Activated CD8-positive, alpha-beta T cell treated with anti-CD3 and anti-CD28 coated beads, Interleukin-2, amount 10 ng/mL, durations not matched to agents 7 days and 5 days (primary cell): ENCODE measurements around the gene WSB1. TPM values are rescaled to one million over a fixed set of nuclear protein-coding genes. Genes with fewer than 3 reads are reported as not detected.

ENCODE experiments used
- ATAC-seq: fragments of 150-1000 bp; cut with Tn5 transposase; one replicate; pipeline ENCODE4 v1.10.0; 2021; ENCODE audit warnings: moderate library complexity
- CTCF ChIA-PET: fragments of 350-600 bp; sonication (Branson Sonifier 250); formaldehyde crosslinking; loops from one replicate; lab custom pipeline; 2021; ENCODE audit warnings: antibody characterized with exemption; lab: Charles Lee
- POLR2A ChIA-PET: fragments of 350-600 bp; sonication (Branson Sonifier 250); formaldehyde crosslinking; loops from one replicate; lab custom pipeline; 2021; ENCODE audit warnings: antibody characterized with exemption; lab: Charles Lee
- DNase-seq: peaks from one replicate; pipeline ENCODE4 v3.0.0-alpha.2; 2020
- H3K27ac Mint-ChIP-seq: one replicate; pipeline ENCODE4 v1.8.0; 2021; ENCODE audit warnings: mild to moderate bottlenecking, mixed read lengths
- H3K27me3 Mint-ChIP-seq: one replicate; pipeline ENCODE4 v1.8.0; 2021; ENCODE audit warnings: low read depth, mixed read lengths
- H3K36me3 Mint-ChIP-seq: one replicate; pipeline ENCODE4 v1.8.0; 2021; ENCODE audit warnings: low read depth, mixed read lengths
- H3K4me1 Mint-ChIP-seq: one replicate; pipeline ENCODE4 v1.8.0; 2021; ENCODE audit warnings: low read depth, mixed read lengths
- H3K4me3 Mint-ChIP-seq: one replicate; pipeline ENCODE4 v1.8.0; 2021; ENCODE audit warnings: mild to moderate bottlenecking, mixed read lengths
- H3K9me3 Mint-ChIP-seq: one replicate; pipeline ENCODE4 v1.8.0; 2022; ENCODE audit warnings: mixed read lengths; ENCODE audit not compliant: insufficient read depth
- total RNA-seq, 2 experiments: library from RNA; stranded (reverse); gene quantifications; one replicate each; pipeline ENCODE4 v1.2.3, GENCODE V29; 2021

WSB1 gene
- total RNA-seq, 2 experiments from 2014 or later = 118 to 121 TPM

DNA sequence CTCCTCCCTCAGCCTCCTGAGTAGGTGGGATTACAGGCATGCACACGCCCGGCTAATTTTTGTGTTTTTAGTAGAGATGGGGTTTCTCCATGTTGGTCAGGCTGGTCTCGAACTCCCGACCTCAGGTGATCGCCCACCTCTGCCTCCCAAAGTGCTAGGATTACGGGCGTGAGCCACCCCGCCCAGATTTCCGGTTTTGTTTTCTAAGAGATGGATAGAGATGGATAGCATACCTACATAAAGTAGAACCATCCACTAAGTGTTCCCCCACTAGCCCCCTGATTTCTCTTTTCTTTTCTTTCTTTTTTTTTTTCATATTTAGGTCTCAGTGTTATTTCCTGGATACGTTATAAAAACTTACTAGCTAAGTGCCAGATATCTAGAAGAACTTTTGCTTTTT, 2.0 kb downstream of the WSB1 start:
- H3K4me3 Mint-ChIP-seq = peak overlapping the region; percentile 97
- CTCF ChIA-PET = interaction anchor here (0.9 to 6.0 kb wide), 8 partner anchors 12 to 307 kb away, joined by 3 to 51 read pairs (median 4); no protein-coding TSS in a partner anchor
- H3K9me3 Mint-ChIP-seq = no peaks in the 10 kb centered on the region
- peaks cover 41% of the 10 kb centered on the region for H3K4me1 Mint-ChIP-seq
- ATAC-seq (no peak), DNase-seq (no peak)
- H3K27ac Mint-ChIP-seq = peak overlapping the region; percentile 100
- POLR2A ChIA-PET = interaction anchor here (0.9 to 2.8 kb wide), 5 partner anchors 11 to 284 kb away, joined by 4 to 37 read pairs (median 14); no protein-coding TSS in a partner anchor
- peaks cover 21% of the 10 kb centered on the region for H3K36me3 Mint-ChIP-seq
- no peaks in the 10 kb centered on the region for H3K27me3 Mint-ChIP-seq

DNA sequence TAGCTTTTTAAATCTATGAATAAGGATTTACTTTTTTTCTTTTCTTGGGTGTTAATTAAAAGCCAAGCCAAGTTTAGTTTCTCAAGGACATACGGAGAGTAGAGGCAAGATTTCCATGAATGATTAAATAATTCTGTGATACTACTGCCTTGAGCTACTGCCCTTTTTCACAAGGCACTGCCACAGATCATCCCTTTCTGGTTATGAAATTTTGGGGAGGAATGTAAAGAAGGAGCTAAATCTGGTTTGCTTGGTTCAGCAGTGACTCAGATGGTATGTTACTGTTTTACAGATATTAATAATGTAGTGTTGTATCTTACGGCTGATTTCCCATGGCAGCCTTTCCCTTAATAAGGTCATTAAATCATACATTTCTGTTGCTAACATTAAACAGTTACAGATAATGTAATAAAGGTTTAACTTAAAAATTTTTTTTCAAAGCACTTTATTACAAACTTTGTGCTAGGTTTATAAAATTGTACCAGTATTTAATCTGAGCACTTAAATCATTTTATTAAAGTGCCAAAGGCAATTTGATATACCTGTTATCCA, 2.6 kb downstream of the WSB1 start:
- ChIA-PET CTCF (interaction anchor here (0.9 to 6.0 kb wide), 7 partner anchors 12 to 306 kb away, joined by 3 to 51 read pairs (median 3); no protein-coding TSS in a partner anchor), POLR2A (interaction anchor here (0.9 kb wide), 1 partner anchor 50 kb away, joined by 4 read pairs; no protein-coding TSS in a partner anchor)
- Mint-ChIP-seq H3K4me1 (peaks cover 45% of the 10 kb centered on the region), H3K27ac (no peak overlapping the region), H3K4me3 (peak overlapping the region; percentile 97), H3K27me3 (no peaks in the 10 kb centered on the region), H3K36me3 (peaks cover 26% of the 10 kb centered on the region), H3K9me3 (no peaks in the 10 kb centered on the region)
- no peak for DNase-seq
- ATAC-seq = no peak

DNA sequence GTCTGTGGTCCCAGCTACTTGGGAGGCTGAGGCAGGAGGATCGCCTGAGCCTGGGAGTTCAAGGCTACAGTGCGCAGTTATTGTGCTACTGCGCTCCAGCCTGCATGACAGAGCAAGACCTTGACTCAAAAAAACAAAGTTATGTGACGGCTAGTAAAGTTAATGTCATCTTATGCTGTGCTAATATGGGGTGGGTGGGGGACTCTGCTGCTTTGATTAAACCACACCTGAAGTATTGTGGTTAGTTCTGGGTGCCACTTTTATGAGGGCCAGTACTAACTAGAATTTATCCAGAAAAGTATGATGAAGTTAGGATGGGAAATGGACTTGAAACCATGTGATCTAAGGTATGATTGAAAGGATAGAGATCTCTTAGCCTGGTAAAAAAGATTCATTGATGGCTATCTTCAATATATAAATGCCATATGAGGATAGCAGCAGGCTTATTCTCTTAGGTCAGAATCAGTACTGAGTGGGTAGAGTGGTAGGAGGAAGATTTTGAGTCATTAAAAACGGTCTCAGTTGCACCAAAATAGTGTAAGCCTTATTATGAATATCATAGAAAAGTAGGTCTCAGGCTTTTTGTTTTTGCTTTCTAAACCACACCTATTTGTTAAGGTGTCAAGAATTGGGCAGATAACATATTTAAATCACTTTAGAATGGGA, 5.6 kb downstream of the WSB1 start:
- H3K4me1 Mint-ChIP-seq = peaks cover 42% of the 10 kb centered on the region
- CTCF ChIA-PET = interaction anchor here (0.9 kb wide), 1 partner anchor 63 kb away, joined by 3 read pairs; no protein-coding TSS in a partner anchor
- POLR2A ChIA-PET = no interaction called here
- no peak overlapping the region for H3K4me3 Mint-ChIP-seq
- ATAC-seq (no peak), DNase-seq (no peak)
- H3K36me3 Mint-ChIP-seq = peaks cover 35% of the 10 kb centered on the region
- no peaks in the 10 kb centered on the region for H3K9me3 Mint-ChIP-seq
- H3K27me3 Mint-ChIP-seq = no peaks in the 10 kb centered on the region
- H3K27ac Mint-ChIP-seq = peak overlapping the region; percentile 28

DNA sequence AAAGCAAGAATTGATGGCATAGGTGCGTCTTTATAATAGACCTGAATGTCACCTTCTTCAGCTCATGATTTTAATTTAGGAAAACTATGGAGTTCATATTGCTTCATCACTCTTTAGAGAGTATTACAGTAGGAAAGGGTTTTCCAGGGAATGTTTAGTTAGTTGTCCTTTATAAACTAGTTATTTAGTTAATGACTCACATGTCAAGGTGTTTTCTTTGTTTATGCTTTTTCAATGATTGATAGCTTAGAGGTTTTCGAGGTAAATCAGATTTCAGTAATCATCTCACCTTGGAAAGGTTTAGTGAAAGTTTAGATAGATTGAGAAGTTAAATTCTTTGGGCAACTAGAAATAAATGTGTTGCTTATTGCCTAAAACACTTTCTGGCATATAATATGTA, 9.8 kb downstream of the WSB1 start:
- Mint-ChIP-seq H3K4me3 (no peak overlapping the region), H3K36me3 (peaks cover 44% of the 10 kb centered on the region), H3K27me3 (no peaks in the 10 kb centered on the region), H3K4me1 (peaks cover 22% of the 10 kb centered on the region), H3K27ac (no peak overlapping the region), H3K9me3 (no peaks in the 10 kb centered on the region)
- POLR2A ChIA-PET = interaction anchor here (2.7 kb wide), 1 partner anchor 9 kb away, joined by 15 read pairs; the partner anchor contains the start of gene WSB1
- DNase-seq = no peak
- CTCF ChIA-PET = interaction anchor here (1.0 to 1.7 kb wide), 5 partner anchors 9 to 66 kb away, joined by 3 to 6 read pairs (median 5); partner anchors contain the start of gene WSB1
- no peak for ATAC-seq

DNA sequence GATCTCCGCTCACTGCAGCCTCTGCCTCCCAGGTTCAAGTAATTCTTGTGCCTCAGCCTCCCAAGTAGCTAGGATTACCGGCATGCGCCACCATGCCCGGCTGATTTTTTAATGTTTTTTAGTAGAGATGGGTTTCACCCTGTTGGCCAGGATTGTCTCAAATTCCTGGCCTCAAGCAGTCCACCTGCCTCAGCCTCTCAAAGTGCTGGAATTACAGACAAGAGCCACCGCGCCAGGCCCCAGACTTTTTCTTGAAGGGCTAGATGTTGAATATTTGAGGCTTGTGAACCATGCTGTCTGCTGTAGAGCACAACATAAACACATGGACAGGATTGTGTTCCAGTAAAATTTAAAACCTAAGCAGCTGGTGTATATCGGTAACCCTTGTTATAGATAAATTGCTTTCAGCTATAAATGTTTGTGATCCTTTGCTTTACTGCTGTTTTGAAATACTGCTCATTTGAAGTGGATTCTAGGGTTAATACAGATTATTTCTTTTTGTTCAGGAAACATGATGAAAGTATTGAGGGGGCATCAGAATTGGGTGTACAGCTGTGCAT, 12.4 kb downstream of the WSB1 start:
- Mint-ChIP-seq H3K27me3 (no peaks in the 10 kb centered on the region), H3K4me3 (no peak overlapping the region), H3K4me1 (peaks cover 7% of the 10 kb centered on the region), H3K9me3 (no peaks in the 10 kb centered on the region), H3K36me3 (peaks cover 57% of the 10 kb centered on the region), H3K27ac (no peak overlapping the region)
- CTCF ChIA-PET = interaction anchor here (1.5 to 2.3 kb wide), 2 partner anchors 12 to 69 kb away, joined by 4 to 8 read pairs; partner anchors contain the start of gene WSB1
- no peak for DNase-seq
- ATAC-seq = no peak
- POLR2A ChIA-PET = no interaction called here

DNA sequence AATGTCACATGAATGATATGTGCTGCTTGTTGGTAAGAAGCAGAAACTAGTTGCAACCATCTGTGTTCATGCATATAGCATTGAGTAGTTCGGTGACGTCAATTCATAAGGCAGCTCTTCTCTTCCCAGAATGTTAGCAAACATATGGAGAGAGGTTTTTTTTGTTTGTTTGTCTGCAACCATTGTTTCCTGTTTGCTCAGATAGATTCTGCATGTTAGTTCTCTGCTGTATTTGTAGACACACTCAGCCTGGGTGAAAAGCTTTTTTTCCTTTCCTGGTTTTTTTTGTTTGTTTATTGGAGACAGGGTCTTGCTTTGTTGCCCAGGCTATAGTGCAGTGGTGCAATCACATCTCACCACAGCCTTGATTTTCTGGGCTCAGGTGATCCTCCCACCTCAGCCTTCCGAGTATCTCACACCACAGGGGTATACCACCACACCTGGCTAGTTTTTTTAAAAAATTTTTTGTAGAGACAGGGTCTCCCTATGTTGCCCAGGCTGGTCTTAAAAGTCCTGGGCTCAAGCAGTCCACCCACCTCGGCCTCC, 16.7 kb downstream of the WSB1 start:
- DNase-seq (no peak), ATAC-seq (no peak)
- H3K27me3 Mint-ChIP-seq = no peaks in the 10 kb centered on the region
- no peaks in the 10 kb centered on the region for H3K9me3 Mint-ChIP-seq
- H3K4me3 Mint-ChIP-seq = no peak overlapping the region
- H3K36me3 Mint-ChIP-seq = peaks cover 67% of the 10 kb centered on the region
- POLR2A ChIA-PET = interaction anchor here (1.0 kb wide), 1 partner anchor 17 kb away, joined by 4 read pairs; the partner anchor contains the start of gene WSB1
- no peaks in the 10 kb centered on the region for H3K4me1 Mint-ChIP-seq
- CTCF ChIA-PET = interaction anchor here (2.0 kb wide), 1 partner anchor 74 kb away, joined by 7 read pairs; no protein-coding TSS in a partner anchor
- H3K27ac Mint-ChIP-seq = no peak overlapping the region

DNA sequence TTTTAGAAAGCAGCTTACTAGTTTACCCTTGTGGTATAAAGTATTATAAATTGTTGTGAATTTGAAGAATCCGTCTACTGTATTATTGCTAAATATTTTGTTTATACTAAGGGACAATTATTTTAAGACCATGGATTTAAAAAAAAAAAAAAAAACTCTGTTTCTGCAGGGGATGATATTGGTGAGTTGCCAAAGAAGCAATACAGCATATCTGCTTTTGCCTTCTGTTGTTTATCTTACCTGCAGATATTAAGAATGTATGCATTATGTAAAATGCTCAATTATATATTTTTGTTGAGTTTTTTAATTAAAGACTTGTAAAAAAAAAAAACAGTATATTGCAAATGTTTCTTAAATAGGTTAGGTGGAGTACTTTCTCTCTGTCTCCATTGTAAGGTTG, 19.4 kb downstream of the WSB1 start:
- H3K4me1 Mint-ChIP-seq = no peaks in the 10 kb centered on the region
- H3K27me3 Mint-ChIP-seq = no peaks in the 10 kb centered on the region
- H3K36me3 Mint-ChIP-seq = peaks cover 69% of the 10 kb centered on the region
- ChIA-PET CTCF (interaction anchor here (1.6 to 1.9 kb wide), 3 partner anchors 10 to 77 kb away, joined by 3 to 5 read pairs (median 4); partner anchors contain the start of gene WSB1), POLR2A (interaction anchor here (1.7 kb wide), 1 partner anchor 19 kb away, joined by 5 read pairs; no protein-coding TSS in a partner anchor)
- no peaks in the 10 kb centered on the region for H3K9me3 Mint-ChIP-seq
- H3K27ac Mint-ChIP-seq = no peak overlapping the region
- no peak overlapping the region for H3K4me3 Mint-ChIP-seq
- DNase-seq = no peak
- ATAC-seq = no peak

DNA sequence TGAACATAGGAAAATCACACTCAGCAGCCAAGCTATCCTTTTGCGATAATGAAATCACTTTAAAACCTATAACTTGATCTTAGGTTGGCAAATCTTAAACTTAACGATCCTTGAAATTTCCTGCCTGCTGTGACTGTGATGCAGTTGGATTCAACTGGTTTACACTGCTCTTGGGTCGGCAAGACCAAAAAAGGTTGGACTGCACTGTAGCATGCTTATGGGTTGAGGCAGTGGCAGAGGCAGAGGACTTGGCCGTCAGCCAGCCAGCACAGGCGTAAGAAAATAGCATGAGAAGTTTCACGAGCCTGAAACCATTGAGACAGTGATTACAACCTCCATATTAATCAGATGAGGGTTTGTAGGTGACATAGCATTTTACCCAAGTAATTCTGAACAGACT, 21.4 kb downstream of the WSB1 start:
- no peaks in the 10 kb centered on the region for H3K4me1 Mint-ChIP-seq
- H3K9me3 Mint-ChIP-seq = no peaks in the 10 kb centered on the region
- no peaks in the 10 kb centered on the region for H3K27me3 Mint-ChIP-seq
- H3K36me3 Mint-ChIP-seq = peaks cover 71% of the 10 kb centered on the region
- CTCF ChIA-PET = interaction anchor here (1.8 kb wide), 1 partner anchor 18 kb away, joined by 6 read pairs; no protein-coding TSS in a partner anchor
- POLR2A ChIA-PET = interaction anchor here (0.7 to 1.6 kb wide), 2 partner anchors 12 to 21 kb away, joined by 3 to 8 read pairs; partner anchors contain the start of gene WSB1
- no peak for ATAC-seq
- no peak overlapping the region for H3K4me3 Mint-ChIP-seq
- no peak overlapping the region for H3K27ac Mint-ChIP-seq
- DNase-seq = no peak

DNA sequence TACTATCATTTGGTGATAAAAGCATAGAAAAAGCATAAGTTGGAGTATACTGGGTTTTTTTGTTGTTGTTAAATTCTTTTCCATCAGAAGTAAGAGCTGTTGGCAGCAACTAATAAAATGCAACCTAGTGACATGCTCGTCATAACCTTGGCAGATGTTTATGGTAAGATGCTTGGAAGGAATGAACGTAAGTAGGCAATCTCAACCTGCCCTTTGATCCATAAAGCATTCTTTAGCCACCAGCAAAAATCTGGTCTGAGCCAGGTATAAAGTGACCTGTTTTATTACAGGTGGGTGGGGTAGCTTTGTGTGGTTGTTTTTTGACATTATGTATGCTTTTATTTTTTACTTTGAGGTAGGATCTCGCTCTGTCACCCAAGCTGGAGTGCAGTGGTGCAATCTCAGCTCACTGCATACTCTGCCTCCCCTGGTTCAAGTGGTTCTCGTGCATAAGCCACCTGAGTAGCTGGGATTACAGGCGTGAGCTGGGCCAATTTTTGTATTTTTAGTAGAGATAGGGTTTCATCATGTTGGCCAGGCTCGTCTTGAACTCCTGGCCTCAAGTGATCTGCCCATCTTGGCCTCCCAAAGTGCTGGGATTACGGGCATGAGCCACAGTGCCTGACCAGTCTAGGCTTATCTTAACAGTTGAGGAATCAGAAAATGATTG, 22.0 kb downstream of the WSB1 start:
- CTCF ChIA-PET = no interaction called here

DNA sequence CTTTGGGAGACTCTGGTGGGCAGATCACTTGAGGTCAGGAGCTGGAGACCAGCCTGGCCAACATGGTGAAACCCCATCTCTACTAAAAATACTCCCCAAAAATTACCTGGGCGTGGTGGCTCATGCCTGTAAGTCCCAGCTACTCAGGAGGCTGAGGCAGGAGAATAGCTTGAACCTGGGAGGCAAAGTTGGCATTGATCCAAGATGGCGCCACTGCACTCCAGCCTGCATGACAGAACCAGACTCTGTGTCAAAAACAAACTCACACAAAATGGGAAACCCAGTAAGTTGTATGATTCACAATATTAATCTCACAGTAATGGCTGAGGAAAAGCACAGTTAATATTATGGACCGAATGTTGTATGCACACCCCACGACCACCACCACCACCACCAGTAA, 24.3 kb downstream of the WSB1 start:
- Mint-ChIP-seq H3K9me3 (no peaks in the 10 kb centered on the region), H3K36me3 (peaks cover 49% of the 10 kb centered on the region), H3K27me3 (no peaks in the 10 kb centered on the region), H3K27ac (no peak overlapping the region), H3K4me1 (no peaks in the 10 kb centered on the region), H3K4me3 (no peak overlapping the region)
- ChIA-PET POLR2A (no interaction called here), CTCF (interaction anchor here (1.2 kb wide), 1 partner anchor 82 kb away, joined by 3 read pairs; no protein-coding TSS in a partner anchor)
- ATAC-seq = no peak
- DNase-seq = peak; percentile 17

More for the DNA sequence above, 22.0 kb downstream of the WSB1 start:
- ATAC-seq (no peak), DNase-seq (no peak)
- Mint-ChIP-seq H3K27ac (no peak overlapping the region), H3K9me3 (no peaks in the 10 kb centered on the region), H3K36me3 (peaks cover 65% of the 10 kb centered on the region), H3K4me1 (no peaks in the 10 kb centered on the region), H3K27me3 (no peaks in the 10 kb centered on the region), H3K4me3 (no peak overlapping the region)
- POLR2A ChIA-PET = interaction anchor here (1.6 kb wide), 1 partner anchor 22 kb away, joined by 8 read pairs; the partner anchor contains the start of gene WSB1
